Nephron progenitor cell (in vitro differentiated cells): Measurements from ENCODE around the gene CD84.

Experiments used
- DNase-seq: peaks from one replicate; pipeline ENCODE4 v3.0.0; 2021
- H3K27ac Mint-ChIP-seq: 2 replicates; pipeline ENCODE4 v1.8.0; 2021; ENCODE audit warnings: mild to moderate bottlenecking, moderate library complexity, mixed read lengths
- H3K27me3 Mint-ChIP-seq: 2 replicates; pipeline ENCODE4 v1.8.0; 2021; ENCODE audit warnings: mild to moderate bottlenecking, low read depth, mixed read lengths; ENCODE audit not compliant: poor library complexity
- H3K36me3 Mint-ChIP-seq: 2 replicates; pipeline ENCODE4 v1.8.0; 2021; ENCODE audit warnings: low read depth, mixed read lengths
- H3K4me1 Mint-ChIP-seq: 2 replicates; pipeline ENCODE4 v1.8.0; 2021; ENCODE audit warnings: mixed read lengths
- H3K4me3 Mint-ChIP-seq: 2 replicates; pipeline ENCODE4 v1.8.0; 2021; ENCODE audit warnings: mild to moderate bottlenecking, moderate library complexity, mixed read lengths
- H3K9me3 Mint-ChIP-seq: 2 replicates; pipeline ENCODE4 v1.8.0; 2021; ENCODE audit warnings: mild to moderate bottlenecking, moderate library complexity, mixed read lengths
- CTCF ChIP-seq: fragments of 200-600 bp; sonication (generic); IDR thresholded peaks from 2 replicates; pipeline ENCODE4 v1.5.0; 2021; ENCODE audit warnings: antibody characterized with exemption

Gene CD84

GRCh38 chr1:160612613-160613218, 33.4 kb upstream of the CD84 start:
- TF ChIP-seq CTCF = no peak
- no peak for DNase-seq
- Mint-ChIP-seq H3K27ac (no peak overlapping the region), H3K27me3 (peaks cover 7% of the 10 kb centered on the region), H3K4me3 (no peak overlapping the region), H3K36me3 (no peaks in the 10 kb centered on the region), H3K4me1 (peaks cover 5% of the 10 kb centered on the region), H3K9me3 (no peaks in the 10 kb centered on the region)

GRCh38 chr1:160610569-160611242, 31.4 kb upstream of the CD84 start:
- Mint-ChIP-seq H3K27me3 (peaks cover 7% of the 10 kb centered on the region), H3K36me3 (no peaks in the 10 kb centered on the region), H3K4me1 (peaks cover 17% of the 10 kb centered on the region), H3K27ac (no peak overlapping the region), H3K9me3 (peaks cover 4% of the 10 kb centered on the region), H3K4me3 (no peak overlapping the region)
- no peak for TF ChIP-seq CTCF
- DNase-seq = no peak

GRCh38 chr1:160608941-160609340, 29.6 kb upstream of the CD84 start:
- no peak for TF ChIP-seq CTCF
- Mint-ChIP-seq H3K9me3 (peaks cover 19% of the 10 kb centered on the region), H3K27me3 (peaks cover 3% of the 10 kb centered on the region), H3K4me1 (peaks cover 17% of the 10 kb centered on the region), H3K4me3 (no peak overlapping the region), H3K27ac (no peak overlapping the region), H3K36me3 (no peaks in the 10 kb centered on the region)
- DNase-seq = no peak

GRCh38 chr1:160608514-160608913, 29.2 kb upstream of the CD84 start:
- Mint-ChIP-seq H3K27ac (no peak overlapping the region), H3K4me1 (peaks cover 17% of the 10 kb centered on the region), H3K27me3 (peaks cover 3% of the 10 kb centered on the region), H3K9me3 (peaks cover 22% of the 10 kb centered on the region), H3K4me3 (no peak overlapping the region), H3K36me3 (no peaks in the 10 kb centered on the region)
- DNase-seq = no peak
- TF ChIP-seq CTCF = no peak

- H3K9me3 Mint-ChIP-seq = peaks cover 26% of the 10 kb centered on the region
- no peak overlapping the region for H3K27ac Mint-ChIP-seq
- no peak for TF ChIP-seq CTCF
- no peak overlapping the region for H3K4me3 Mint-ChIP-seq
- H3K4me1 Mint-ChIP-seq = peaks cover 17% of the 10 kb centered on the region
- peaks cover 3% of the 10 kb centered on the region for H3K27me3 Mint-ChIP-seq
- peaks cover 2% of the 10 kb centered on the region for H3K36me3 Mint-ChIP-seq
- no peak for DNase-seq
These were observed 28.8 kb upstream of the CD84 start for GRCh38 chr1:160608057-160608456.

GRCh38 chr1:160607672-160608032, 28.4 kb upstream of the CD84 start:
- no peak for DNase-seq
- Mint-ChIP-seq H3K36me3 (peaks cover 6% of the 10 kb centered on the region), H3K27ac (no peak overlapping the region), H3K4me3 (no peak overlapping the region), H3K9me3 (peaks cover 30% of the 10 kb centered on the region), H3K27me3 (peaks cover 3% of the 10 kb centered on the region), H3K4me1 (peaks cover 17% of the 10 kb centered on the region)
- no peak for TF ChIP-seq CTCF
